Keratinocyte (primary cell): ENCODE data around the gene TFAP2E. TPM values are rescaled to one million over a fixed set of nuclear protein-coding genes. Genes with fewer than 3 reads are reported as not detected.

ENCODE experiments used
- DNase-seq: peaks from one replicate; pipeline ENCODE4 v3.0.0-alpha.2; 2011; ENCODE audit warnings: low read depth, missing footprints, low spot score
- FAIRE-seq: peaks from 2 replicates; lab custom pipeline; 2011; peaks lifted over from hg19 to GRCh38; lab: Jason Lieb, UNC
- H2AFZ ChIP-seq: 2 replicates; pipeline ENCODE4 v1.6.0; 2012; ENCODE audit warnings: low read length, control low read depth, inconsistent platforms; ENCODE audit not compliant: control insufficient read depth
- H3K27ac ChIP-seq: 2 replicates; pipeline ENCODE4 v1.5.1; 2011; ENCODE audit warnings: low read length; ENCODE audit not compliant: control insufficient read depth, insufficient read depth
- H3K27me3 ChIP-seq: 3 replicates; pipeline ENCODE4 v1.6.0; 2011; ENCODE audit warnings: low read length; ENCODE audit not compliant: control insufficient read depth, insufficient read depth; ENCODE audit errors: extremely low read depth
- H3K36me3 ChIP-seq, 2 experiments: 2 replicates in 1 of 2; 3 replicates in 1 of 2; pipeline ENCODE4 v1.5.1; 2011; ENCODE audit warnings: low read length in 2 of 2, mild to moderate bottlenecking in 1 of 2; ENCODE audit not compliant: control insufficient read depth in 2 of 2, insufficient read depth in 2 of 2; ENCODE audit errors: extremely low read depth in 1 of 2
- H3K4me1 ChIP-seq: 3 replicates; pipeline ENCODE4 v1.5.1; 2011; ENCODE audit warnings: low read length; ENCODE audit not compliant: control insufficient read depth, insufficient read depth; ENCODE audit errors: extremely low read depth
- H3K4me2 ChIP-seq: 3 replicates; pipeline ENCODE4 v1.6.0; 2011; ENCODE audit warnings: low read depth, low read length; ENCODE audit not compliant: control insufficient read depth, insufficient read depth; ENCODE audit errors: extremely low read depth
- H3K4me3 ChIP-seq, 3 experiments: fragments of 200-600 bp in 1 of 3; sonication (generic) in 1 of 3; 2 replicates in 2 of 3; 3 replicates in 1 of 3; pipeline ENCODE4 v1.5.1; 2011 to 2016; ENCODE audit warnings: low read length in 3 of 3, mild to moderate bottlenecking in 3 of 3, control low read depth in 2 of 3, inconsistent platforms in 1 of 3, low read depth in 1 of 3, mixed read lengths in 1 of 3, mixed run types in 1 of 3, moderate library complexity in 1 of 3; ENCODE audit not compliant: control insufficient read depth in 2 of 3, insufficient read depth in 2 of 3; ENCODE audit errors: extremely low read depth in 1 of 3
- H3K79me2 ChIP-seq: 2 replicates; pipeline ENCODE4 v1.6.0; 2012; ENCODE audit warnings: low read length; ENCODE audit not compliant: control insufficient read depth, insufficient read depth
- H3K9ac ChIP-seq: 3 replicates; pipeline ENCODE4 v1.6.0; 2011; ENCODE audit warnings: low read length; ENCODE audit not compliant: control insufficient read depth, insufficient read depth; ENCODE audit errors: extremely low read depth
- H3K9me1 ChIP-seq: 3 replicates; pipeline ENCODE4 v1.6.0; 2011; ENCODE audit warnings: low read length; ENCODE audit not compliant: control insufficient read depth, insufficient read depth; ENCODE audit errors: extremely low read depth
- H3K9me3 ChIP-seq: 2 replicates; pipeline ENCODE4 v1.5.1; 2012; ENCODE audit warnings: low read depth, low read length; ENCODE audit not compliant: control insufficient read depth
- H4K20me1 ChIP-seq: 3 replicates; pipeline ENCODE4 v1.6.0; 2011; ENCODE audit warnings: low read length; ENCODE audit not compliant: control insufficient read depth, insufficient read depth; ENCODE audit errors: extremely low read depth
- CTCF ChIP-seq, 3 experiments: IDR thresholded peaks in 1 of 3; conservative IDR thresholded peaks in 1 of 3; optimal IDR thresholded peaks in 1 of 3; 2 replicates in 2 of 3; 3 replicates in 1 of 3; pipeline versions ENCODE3 to v1.5.1; 2011; ENCODE audit warnings: low read length in 3 of 3, mild to moderate bottlenecking in 3 of 3, moderate library complexity in 2 of 3, control low read depth in 1 of 3, inconsistent platforms in 1 of 3; ENCODE audit not compliant: insufficient read depth in 2 of 3; ENCODE audit errors: extremely low read depth in 1 of 3
- EZH2 ChIP-seq: IDR thresholded peaks from one replicate; pipeline ENCODE4 v1.6.1; 2012; ENCODE audit warnings: inconsistent platforms, mild to moderate bottlenecking, low read length, moderate library complexity
- dilution Hi-C: fragments of 300-500 bp; cut with MboI; formaldehyde crosslinking; loops from one replicate; pipeline ENCODE4 v1.7.0; 2020; ENCODE audit warnings: low sequenced_read_pairs; ENCODE audit not compliant: extremely low pct_ligation_motif_present
- polyA plus RNA-seq, 5 experiments: library from polyadenylated mRNA; depleted of rRNA in 3 of 5; stranded (reverse) in 3 of 5; stranded (forward) in 1 of 5; unstranded in 1 of 5; fragments of >200 nt; gene quantifications; 1 replicate in 1 of 5; 2 replicates in 3 of 5; 3 replicates in 1 of 5; pipeline versions ENCODE4 v1.2.1 to v1.2.3, GENCODE V29; 2011 to 2012; ENCODE audit warnings: missing spikeins in 2 of 5, low read depth in 1 of 5, low replicate concordance in 1 of 5

TFAP2E gene
- polyA plus RNA-seq, 1 donor (not counting 4 experiments of a cell fraction or from before 2014, with no cell fraction given), result 0.26 TPM

- dilution Hi-C loops, result no loop called here
- no peak for DNase-seq
- no peak overlapping the region for H3K4me2 ChIP-seq
- no peak overlapping the region for H3K9ac ChIP-seq
- H3K27ac ChIP-seq, result no peak overlapping the region
- H3K36me3 ChIP-seq, result peaks cover 0 to 1% of the 10 kb centered on the region in 2 experiments
- no peaks in the 10 kb centered on the region for H3K9me3 ChIP-seq
- H3K9me1 ChIP-seq, result no peaks in the 10 kb centered on the region
- H2AFZ ChIP-seq, result no peak overlapping the region
- H4K20me1 ChIP-seq, result no peaks in the 10 kb centered on the region
- H3K4me3 ChIP-seq, result no peak overlapping the region
- H3K27me3 ChIP-seq, result no peaks in the 10 kb centered on the region
- TF ChIP-seq EZH2 (no peak), CTCF (optimal IDR thresholded peaks at IDR 0.05 in 1 of 3, IDR thresholded peaks at IDR 0.05 in 1 of 3, conservative IDR thresholded peaks at IDR 0.05 in 1 of 3; ENCODE audit: extremely low read depth in 1 of 3, insufficient read depth in 2 of 3, low read length in 3 of 3) (no peak)
- no peaks in the 10 kb centered on the region for H3K79me2 ChIP-seq
- FAIRE-seq, result no peak
- H3K4me1 ChIP-seq, result no peaks in the 10 kb centered on the region
Measured at GRCh38 chr1:35589516-35590427, 16.7 kb downstream of the TFAP2E start.

- Histone ChIP-seq H3K36me3 (peaks cover 0 to 1% of the 10 kb centered on the region in 2 experiments), H2AFZ (no peak overlapping the region), H3K9me1 (no peaks in the 10 kb centered on the region), H3K27ac (no peak overlapping the region), H3K27me3 (no peaks in the 10 kb centered on the region), H3K4me3 (no peak overlapping the region), H3K9me3 (no peaks in the 10 kb centered on the region), H3K9ac (no peak overlapping the region), H3K79me2 (no peaks in the 10 kb centered on the region), H3K4me2 (no peak overlapping the region), H4K20me1 (no peaks in the 10 kb centered on the region), H3K4me1 (no peaks in the 10 kb centered on the region)
- dilution Hi-C loops, result no loop called here
- FAIRE-seq, result no peak
- DNase-seq, result no peak
- TF ChIP-seq EZH2, result no peak
- no peak for TF ChIP-seq CTCF (optimal IDR thresholded peaks at IDR 0.05 in 1 of 3, IDR thresholded peaks at IDR 0.05 in 1 of 3, conservative IDR thresholded peaks at IDR 0.05 in 1 of 3; ENCODE audit: extremely low read depth in 1 of 3, insufficient read depth in 2 of 3, low read length in 3 of 3)
Measured at GRCh38 chr1:35590476-35591040, 17.4 kb downstream of the TFAP2E start.
